ENCODE measurements around the gene HLF.

HLF gene

GRCh38 chr17:55311767-55312375 lies 47.1 kb downstream of the HLF start:
- DNase-seq (ENCODE audit: insufficient read length, low spot score) (no peak), FAIRE-seq (no peak)
- TF ChIP-seq SPI1 (IDR thresholded peaks at IDR 0.05; ENCODE audit: low read depth, low read length) (no peak), POLR2AphosphoS5 (IDR thresholded peaks at IDR 0.05; ENCODE audit: low read depth, low read length) (no peak), POU2F2 (IDR thresholded peaks at IDR 0.05; ENCODE audit: low read depth, low read length) (no peak), TAF1 (IDR thresholded peaks at IDR 0.05; ENCODE audit: low read depth, low read length) (no peak), PAX5 (IDR thresholded peaks at IDR 0.05; ENCODE audit: insufficient read depth, low read length, severe bottlenecking) (no peak), POLR2A (IDR thresholded peaks at IDR 0.05; ENCODE audit: low read depth, low read length) (no peak)

DNA sequence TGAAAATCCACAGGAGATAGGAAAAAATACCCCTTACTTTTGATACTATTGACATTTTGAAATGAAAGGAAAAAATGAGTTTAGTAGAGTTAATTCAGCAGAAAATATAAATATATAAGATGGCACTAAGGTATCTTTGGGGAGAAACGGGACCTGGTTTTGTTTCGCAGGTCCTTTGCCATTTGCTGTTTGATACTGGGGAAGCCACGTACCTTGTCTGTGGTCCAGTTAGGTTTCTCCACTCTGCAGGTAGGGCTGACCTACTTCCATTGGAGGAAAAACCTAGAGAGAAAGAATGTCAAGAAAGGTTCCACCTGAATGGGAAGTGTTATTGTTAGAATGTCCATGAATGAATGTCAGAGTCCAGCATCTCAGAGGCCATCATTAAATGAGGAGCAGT lies 48.1 kb downstream of the HLF start:
- FAIRE-seq (no peak), DNase-seq (ENCODE audit: insufficient read length, low spot score) (no peak)
- TF ChIP-seq POLR2A (IDR thresholded peaks at IDR 0.05; ENCODE audit: low read depth, low read length) (no peak), TAF1 (IDR thresholded peaks at IDR 0.05; ENCODE audit: low read depth, low read length) (no peak), POU2F2 (IDR thresholded peaks at IDR 0.05; ENCODE audit: low read depth, low read length) (no peak), PAX5 (IDR thresholded peaks at IDR 0.05; ENCODE audit: insufficient read depth, low read length, severe bottlenecking) (no peak), POLR2AphosphoS5 (IDR thresholded peaks at IDR 0.05; ENCODE audit: low read depth, low read length) (no peak), SPI1 (IDR thresholded peaks at IDR 0.05; ENCODE audit: low read depth, low read length) (no peak)

DNA sequence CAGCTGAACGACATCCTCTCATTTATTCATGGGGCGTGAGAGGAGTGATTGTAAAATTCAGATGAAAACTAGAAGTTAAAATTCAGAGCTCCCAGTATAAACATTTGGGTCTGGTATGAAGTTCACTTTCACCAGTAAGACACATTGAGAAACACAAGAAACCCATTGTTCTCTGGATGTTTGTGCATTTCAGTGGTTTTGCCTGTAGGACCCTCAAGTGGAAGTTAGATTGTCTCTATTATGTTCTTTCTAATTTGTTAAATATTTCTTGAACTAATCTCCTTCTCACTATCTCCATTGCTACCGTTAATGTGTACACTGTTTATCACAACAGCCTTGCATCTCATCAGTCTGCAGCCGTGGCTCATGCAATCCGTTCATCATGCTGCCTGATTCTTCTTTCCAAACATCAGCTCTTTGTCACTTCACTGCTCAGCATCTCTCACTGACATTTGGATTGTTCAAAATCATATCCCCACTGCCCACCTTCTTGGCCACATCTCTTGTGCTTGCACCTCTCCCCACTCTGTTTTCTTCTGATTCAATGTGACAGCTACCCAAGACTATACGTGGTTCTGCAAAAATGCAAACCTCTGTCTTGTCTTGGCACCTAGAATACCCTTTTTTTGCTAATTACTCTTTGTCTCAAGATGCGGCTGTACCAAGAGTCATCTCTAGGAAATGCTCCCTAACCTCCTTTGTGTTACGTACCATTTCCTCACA lies 49.5 kb downstream of the HLF start:
- no peak for FAIRE-seq
- no peak for DNase-seq (ENCODE audit: insufficient read length, low spot score)
- TF ChIP-seq TAF1 (IDR thresholded peaks at IDR 0.05; ENCODE audit: low read depth, low read length) (no peak), POLR2A (IDR thresholded peaks at IDR 0.05; ENCODE audit: low read depth, low read length) (no peak), POLR2AphosphoS5 (IDR thresholded peaks at IDR 0.05; ENCODE audit: low read depth, low read length) (no peak), PAX5 (IDR thresholded peaks at IDR 0.05; ENCODE audit: insufficient read depth, low read length, severe bottlenecking) (no peak), SPI1 (IDR thresholded peaks at IDR 0.05; ENCODE audit: low read depth, low read length) (no peak), POU2F2 (IDR thresholded peaks at IDR 0.05; ENCODE audit: low read depth, low read length) (no peak)

DNA sequence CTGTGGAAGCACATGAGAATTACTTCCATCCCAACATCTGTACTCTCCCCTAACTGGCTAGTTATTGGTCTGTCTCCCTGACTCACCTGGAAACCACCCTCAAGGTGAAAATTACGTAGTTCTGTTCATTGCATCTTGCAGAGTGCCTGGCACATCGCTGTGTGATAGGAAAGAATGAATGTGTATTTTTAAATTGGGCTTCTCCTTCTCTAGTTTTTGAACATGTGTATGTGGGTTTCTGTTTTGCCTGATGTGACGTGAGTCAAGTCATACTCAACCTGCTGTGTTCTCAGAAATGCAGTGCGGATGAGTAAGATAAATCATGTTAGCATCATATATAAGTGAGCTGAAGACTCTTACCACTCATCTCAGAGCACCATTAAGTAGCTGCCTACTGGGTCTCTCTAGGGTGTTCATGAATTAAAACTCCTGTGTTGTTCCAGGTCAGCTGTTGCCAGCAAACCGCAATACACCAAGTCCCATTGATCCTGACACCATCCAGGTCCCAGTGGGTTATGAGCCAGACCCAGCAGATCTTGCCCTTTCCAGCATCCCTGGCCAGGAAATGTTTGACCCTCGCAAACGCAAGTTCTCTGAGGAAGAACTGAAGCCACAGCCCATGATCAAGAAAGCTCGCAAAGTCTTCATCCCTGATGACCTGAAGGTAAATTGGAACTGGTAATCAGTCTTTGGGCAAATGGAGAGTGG lies 50.2 kb downstream of the HLF start:
- FAIRE-seq (no peak), DNase-seq (ENCODE audit: insufficient read length, low spot score) (no peak)
- TF ChIP-seq POLR2AphosphoS5 (IDR thresholded peaks at IDR 0.05; ENCODE audit: low read depth, low read length) (no peak), SPI1 (IDR thresholded peaks at IDR 0.05; ENCODE audit: low read depth, low read length) (no peak), POU2F2 (IDR thresholded peaks at IDR 0.05; ENCODE audit: low read depth, low read length) (no peak), POLR2A (IDR thresholded peaks at IDR 0.05; ENCODE audit: low read depth, low read length) (no peak), TAF1 (IDR thresholded peaks at IDR 0.05; ENCODE audit: low read depth, low read length) (no peak), PAX5 (IDR thresholded peaks at IDR 0.05; ENCODE audit: insufficient read depth, low read length, severe bottlenecking) (no peak)

GRCh38 chr17:55316499-55316898 lies 51.7 kb downstream of the HLF start:
- TF ChIP-seq POU2F2 (IDR thresholded peaks at IDR 0.05; ENCODE audit: low read depth, low read length) (no peak), SPI1 (IDR thresholded peaks at IDR 0.05; ENCODE audit: low read depth, low read length) (no peak), POLR2AphosphoS5 (IDR thresholded peaks at IDR 0.05; ENCODE audit: low read depth, low read length) (no peak), POLR2A (IDR thresholded peaks at IDR 0.05; ENCODE audit: low read depth, low read length) (no peak), PAX5 (IDR thresholded peaks at IDR 0.05; ENCODE audit: insufficient read depth, low read length, severe bottlenecking) (no peak), TAF1 (IDR thresholded peaks at IDR 0.05; ENCODE audit: low read depth, low read length) (no peak)
- no peak for DNase-seq (ENCODE audit: insufficient read length, low spot score)
- no peak for FAIRE-seq

DNA sequence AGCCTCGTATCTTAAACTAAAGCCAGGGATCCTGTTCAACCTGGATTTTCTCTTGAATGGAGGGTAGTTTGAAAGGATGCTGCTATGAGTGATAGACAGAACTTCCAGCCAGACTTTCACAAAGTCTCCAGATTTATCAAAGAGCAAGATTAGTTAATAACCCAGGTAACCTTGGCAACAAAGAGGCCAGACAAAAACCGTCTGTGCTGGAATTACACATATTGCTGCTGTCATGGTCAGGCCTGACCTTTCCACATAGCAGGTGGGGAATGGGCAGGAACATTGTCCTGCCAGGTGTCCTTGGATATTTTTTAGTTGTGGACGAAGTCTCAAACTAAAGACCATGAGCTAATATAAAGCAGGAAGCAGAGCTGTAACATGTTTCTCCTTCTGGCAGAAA lies 52.5 kb downstream of the HLF start:
- FAIRE-seq: no peak
- no peak for DNase-seq (ENCODE audit: insufficient read length, low spot score)
- TF ChIP-seq TAF1 (IDR thresholded peaks at IDR 0.05; ENCODE audit: low read depth, low read length): no peak
- TF ChIP-seq POLR2AphosphoS5 (IDR thresholded peaks at IDR 0.05; ENCODE audit: low read depth, low read length): no peak

GRCh38 chr17:55318081-55318480 lies 53.3 kb downstream of the HLF start:
- FAIRE-seq (no peak), DNase-seq (ENCODE audit: insufficient read length, low spot score) (no peak)
- TF ChIP-seq PAX5 (IDR thresholded peaks at IDR 0.05; ENCODE audit: insufficient read depth, low read length, severe bottlenecking) (no peak), SPI1 (IDR thresholded peaks at IDR 0.05; ENCODE audit: low read depth, low read length) (no peak), POLR2A (IDR thresholded peaks at IDR 0.05; ENCODE audit: low read depth, low read length) (no peak), POLR2AphosphoS5 (IDR thresholded peaks at IDR 0.05; ENCODE audit: low read depth, low read length) (no peak), POU2F2 (IDR thresholded peaks at IDR 0.05; ENCODE audit: low read depth, low read length) (no peak), TAF1 (IDR thresholded peaks at IDR 0.05; ENCODE audit: low read depth, low read length) (no peak)

- DNase-seq (ENCODE audit: insufficient read length, low spot score) (no peak), FAIRE-seq (no peak)
- no peak for TF ChIP-seq POLR2A (IDR thresholded peaks at IDR 0.05; ENCODE audit: low read depth, low read length)
- no peak for TF ChIP-seq PAX5 (IDR thresholded peaks at IDR 0.05; ENCODE audit: insufficient read depth, low read length, severe bottlenecking)
- no peak for TF ChIP-seq POLR2AphosphoS5 (IDR thresholded peaks at IDR 0.05; ENCODE audit: low read depth, low read length)
- no peak for TF ChIP-seq POU2F2 (IDR thresholded peaks at IDR 0.05; ENCODE audit: low read depth, low read length)
- TF ChIP-seq SPI1 (IDR thresholded peaks at IDR 0.05; ENCODE audit: low read depth, low read length): no peak
- no peak for TF ChIP-seq TAF1 (IDR thresholded peaks at IDR 0.05; ENCODE audit: low read depth, low read length)
Measured at GRCh38 chr17:55318715-55319487, 54.1 kb downstream of the HLF start.
